T-helper 2 cell (primary cell): ENCODE data around the gene EML4.
A peak's percentile ranks its signal among the peaks of the same experiment; 100 is the strongest.
"Not testable (repeated sequence)": the region's sequence is repeated elsewhere in the genome, so short reads cannot be mapped to it uniquely, and the experiment has no call there.

Experiments used
- DNase-seq, 5 experiments: peaks; one replicate each; pipeline versions ENCODE4 v3.0.0 to v3.0.0-alpha.2; 2012 to 2022

Gene EML4

GRCh38 chr2:42268528-42269151, 99.5 kb downstream of the EML4 start:
- no peak for DNase-seq

DNA sequence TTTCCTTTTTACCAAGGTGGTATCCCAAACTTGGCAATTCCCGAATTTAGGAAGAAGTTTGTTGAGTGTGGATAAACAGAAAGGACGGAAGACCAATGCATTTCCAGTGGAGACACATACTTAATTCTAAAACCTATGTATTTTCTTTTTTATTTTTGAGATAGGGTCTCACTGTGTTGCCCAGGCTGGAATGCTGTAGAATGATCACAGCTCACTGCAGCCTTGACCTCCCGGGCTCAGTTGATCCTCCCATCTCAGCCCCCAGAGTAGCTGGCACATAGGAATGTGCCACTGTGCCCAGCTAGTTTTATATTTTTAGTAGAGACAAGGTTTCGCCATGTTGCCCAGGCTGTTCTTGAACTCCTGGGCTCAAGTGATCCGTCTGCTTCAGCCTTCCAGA, 101.6 kb downstream of the EML4 start:
- no peak for DNase-seq

DNA sequence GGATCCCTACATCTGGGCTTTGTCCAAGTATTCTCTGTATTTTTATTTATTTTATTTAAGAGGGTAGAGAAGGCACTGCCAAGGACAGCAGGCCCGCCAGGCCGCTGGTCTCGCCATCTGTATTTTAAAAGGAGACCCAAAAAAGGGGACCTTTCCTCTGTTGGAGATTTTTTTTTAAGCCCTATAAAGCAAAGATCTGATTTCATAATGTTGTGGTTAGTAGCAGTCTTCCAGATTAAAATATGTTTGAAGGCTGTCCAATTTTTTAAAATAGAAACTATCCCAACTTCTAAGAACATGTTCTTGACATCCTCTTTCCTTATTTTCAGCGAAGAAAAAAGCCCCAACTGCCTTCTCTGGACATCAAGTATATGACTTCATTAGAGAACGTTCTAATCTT, 102.1 kb downstream of the EML4 start:
- not testable (repeated sequence) for DNase-seq

DNA sequence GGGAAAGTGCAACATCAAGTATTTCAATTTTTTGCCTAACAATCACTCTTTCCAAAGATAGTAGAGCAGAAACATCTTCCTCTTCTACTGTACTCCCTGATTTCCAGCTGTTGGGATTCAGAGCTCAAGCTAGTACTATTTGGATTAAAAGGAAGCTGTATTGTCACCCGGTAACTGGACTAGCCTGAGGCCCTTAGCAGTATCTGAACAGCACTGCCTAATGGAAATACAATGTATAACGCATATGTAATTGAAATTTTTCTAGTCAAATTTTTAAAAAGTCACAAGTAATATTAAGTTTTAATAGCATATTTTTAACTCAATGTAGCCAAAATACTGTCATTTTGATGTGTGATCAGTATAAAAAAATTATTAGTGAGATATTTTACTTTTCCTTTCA, 105.7 kb downstream of the EML4 start:
- no peak for DNase-seq

DNA sequence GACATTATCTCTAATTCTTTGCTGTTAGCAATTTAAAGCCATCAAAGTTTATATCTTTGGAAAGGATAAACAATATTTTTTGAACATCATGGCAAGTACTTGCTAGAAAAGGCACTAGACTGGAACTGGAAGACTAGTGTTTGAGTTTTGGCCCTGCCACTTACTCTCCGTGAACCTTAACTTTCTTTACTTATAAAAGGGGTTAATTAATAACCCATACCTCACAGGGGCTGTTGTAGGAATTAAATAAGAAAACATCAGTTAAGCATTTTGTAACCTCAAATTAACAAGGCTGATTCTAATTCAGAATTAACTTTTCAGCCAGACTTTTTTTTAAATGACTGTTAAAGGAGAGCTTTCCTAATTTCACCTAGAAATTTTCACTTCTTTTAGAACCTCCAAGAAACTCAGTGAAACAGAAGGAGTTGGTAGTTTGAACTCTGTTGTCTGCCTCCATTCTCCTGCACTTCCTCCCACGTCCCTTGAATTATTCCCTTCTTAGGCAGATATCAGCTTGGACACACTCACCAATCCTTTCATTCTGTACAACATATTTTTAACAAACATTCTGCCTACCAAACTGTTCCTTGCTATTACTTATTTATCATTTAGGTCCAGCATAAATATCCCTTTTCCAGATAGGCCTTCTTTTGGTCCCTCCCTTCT, 112.4 kb downstream of the EML4 start:
- no peak for DNase-seq

DNA sequence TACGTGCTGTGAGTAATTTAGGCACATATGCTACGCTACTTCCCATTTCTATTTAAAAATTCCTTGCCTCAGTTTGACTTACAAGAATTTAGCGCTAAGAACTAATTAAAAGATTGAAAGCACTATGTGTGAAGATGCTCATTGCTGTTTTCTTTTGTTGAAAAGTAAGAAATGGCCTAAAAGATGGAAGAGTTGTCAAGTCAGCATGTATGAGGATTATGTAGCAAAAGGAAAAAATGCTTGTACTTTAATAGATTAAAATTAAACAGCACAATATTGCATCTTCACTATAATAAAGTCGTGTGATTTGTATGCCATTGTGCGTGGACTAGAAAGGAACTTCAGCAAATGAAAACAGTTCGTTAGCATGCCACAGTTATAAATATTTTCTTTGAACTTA, 114.9 kb downstream of the EML4 start:
- no peak for DNase-seq

DNA sequence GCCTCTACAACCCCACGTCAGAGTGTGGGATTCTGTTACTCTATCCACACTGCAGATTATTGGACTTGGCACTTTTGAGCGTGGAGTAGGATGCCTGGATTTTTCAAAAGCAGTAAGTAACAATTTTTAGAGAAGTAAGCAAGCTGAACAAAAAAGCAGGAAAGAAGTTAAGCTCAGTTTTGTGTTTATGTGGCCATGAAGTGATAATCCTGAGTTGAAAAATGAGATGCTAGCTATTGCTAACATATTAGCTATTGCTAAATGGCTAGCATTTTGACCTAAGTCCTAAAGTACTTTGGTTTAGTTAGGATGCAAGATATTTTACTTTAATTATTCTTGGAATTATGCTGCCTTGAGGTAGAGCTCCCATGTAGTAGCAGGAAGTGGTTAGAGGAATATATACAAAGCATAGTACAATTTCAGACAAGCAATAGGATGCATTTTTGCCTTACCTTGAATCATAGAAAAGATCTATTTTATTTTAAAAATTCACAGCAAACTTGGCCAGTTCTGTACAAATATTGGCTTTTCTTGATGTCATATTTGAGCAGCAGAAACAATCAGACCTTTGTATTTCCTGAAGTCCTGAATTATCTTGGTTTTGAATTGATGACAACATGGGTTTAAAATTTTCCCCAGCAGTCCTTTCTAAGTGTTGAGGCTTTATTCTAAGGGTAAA, 117.3 kb downstream of the EML4 start:
- DNase-seq, result no peak

- DNase-seq, result peak in 1 of 5 experiments; percentile 63
Observed at GRCh38 chr2:42288811-42289210, 119.7 kb downstream of the EML4 start.

DNA sequence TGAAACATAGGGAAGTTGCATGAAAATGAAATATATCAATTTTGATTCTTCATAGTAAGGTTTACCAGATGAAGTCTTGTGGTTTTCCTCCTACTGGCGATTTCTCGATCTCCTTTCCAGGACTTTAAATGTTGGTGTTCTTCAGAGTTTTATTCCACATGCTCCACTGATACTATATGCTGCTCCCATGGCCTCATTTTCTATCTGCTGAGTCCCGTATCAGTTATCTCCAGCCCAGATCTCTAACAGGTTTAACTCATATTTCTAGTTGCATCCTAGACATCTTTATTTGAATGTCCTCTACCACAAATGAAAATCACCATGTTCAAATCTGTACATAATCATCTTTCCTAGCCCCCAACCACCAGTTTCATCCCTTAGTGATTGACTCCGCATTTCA, 120.1 kb downstream of the EML4 start:
- peak in 1 of 5 experiments; percentile 41 for DNase-seq

GRCh38 chr2:42290005-42290404, 120.9 kb downstream of the EML4 start:
- no peak for DNase-seq

DNA sequence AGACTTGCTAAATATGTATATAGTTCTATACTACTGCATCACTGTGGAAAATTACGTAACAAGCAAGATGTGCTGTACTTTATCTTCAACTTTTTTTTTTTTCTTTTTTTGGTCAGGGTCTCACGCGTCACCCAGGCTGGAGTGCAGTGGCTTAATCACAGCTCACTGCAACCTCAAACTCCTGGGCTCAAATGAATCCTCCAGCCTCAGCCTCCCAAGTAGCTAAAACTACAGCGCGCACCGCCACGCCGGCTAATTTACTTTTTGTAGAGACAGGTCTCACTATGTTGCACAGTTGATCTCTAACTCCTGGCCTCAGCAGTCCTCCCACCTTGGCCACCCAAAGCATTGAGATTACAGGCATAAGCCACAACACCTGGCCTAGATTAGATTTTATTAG, 123.9 kb downstream of the EML4 start:
- peak in 1 of 5 experiments; percentile 72 for DNase-seq

- no peak for DNase-seq
Observed at GRCh38 chr2:42296226-42296625, 127.1 kb downstream of the EML4 start.

- DNase-seq, result peak in 2 of 5 experiments; percentile 44 to 74
Observed at GRCh38 chr2:42297322-42297936, 128.3 kb downstream of the EML4 start.

DNA sequence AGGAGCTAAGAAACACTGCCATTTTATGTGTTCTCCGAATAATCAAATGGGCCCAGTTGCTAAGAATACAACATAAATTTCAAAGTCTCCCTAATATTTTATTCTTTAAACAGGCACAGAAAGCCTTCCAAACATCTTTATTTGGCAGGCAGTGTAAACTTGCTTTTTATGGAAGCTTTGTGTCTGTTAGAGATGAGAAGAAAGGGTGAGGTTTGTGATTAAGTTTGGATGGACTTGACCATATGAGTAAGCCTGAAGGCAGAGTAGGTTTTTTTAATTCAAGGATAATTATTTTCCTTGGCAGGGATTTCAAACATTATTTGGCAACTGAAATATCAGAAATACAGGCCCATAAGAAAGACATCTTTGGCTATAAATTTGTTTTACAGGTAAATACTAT, 129.0 kb downstream of the EML4 start:
- no peak for DNase-seq

- peak in 1 of 5 experiments; percentile 44 for DNase-seq
Observed at GRCh38 chr2:42298996-42299754, 130.0 kb downstream of the EML4 start.

DNA sequence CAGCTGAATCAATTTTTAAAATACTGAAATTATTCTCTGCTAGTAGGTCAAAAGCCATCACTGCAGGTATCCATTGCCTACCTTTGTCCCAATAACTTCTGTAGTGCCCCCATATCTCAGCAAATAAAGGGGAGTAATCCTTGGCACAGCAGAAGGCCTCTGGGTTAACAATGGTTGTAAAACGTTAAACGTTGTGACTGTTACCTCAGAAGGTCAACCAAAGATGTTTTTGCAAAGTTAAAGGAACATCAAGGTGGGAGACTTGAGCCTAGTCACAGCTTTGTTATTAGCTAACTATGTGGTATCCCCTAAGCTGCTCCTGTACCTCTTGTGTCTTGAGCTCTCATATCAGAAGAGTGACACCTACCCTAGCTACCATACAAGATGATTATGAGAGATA, 131.4 kb downstream of the EML4 start:
- peak in 1 of 5 experiments; percentile 18 for DNase-seq

- no peak for DNase-seq
Observed at GRCh38 chr2:42303252-42303651, 134.1 kb downstream of the EML4 start.

- DNase-seq, result no peak
Observed at GRCh38 chr2:42304059-42304713, 135.0 kb downstream of the EML4 start.

DNA sequence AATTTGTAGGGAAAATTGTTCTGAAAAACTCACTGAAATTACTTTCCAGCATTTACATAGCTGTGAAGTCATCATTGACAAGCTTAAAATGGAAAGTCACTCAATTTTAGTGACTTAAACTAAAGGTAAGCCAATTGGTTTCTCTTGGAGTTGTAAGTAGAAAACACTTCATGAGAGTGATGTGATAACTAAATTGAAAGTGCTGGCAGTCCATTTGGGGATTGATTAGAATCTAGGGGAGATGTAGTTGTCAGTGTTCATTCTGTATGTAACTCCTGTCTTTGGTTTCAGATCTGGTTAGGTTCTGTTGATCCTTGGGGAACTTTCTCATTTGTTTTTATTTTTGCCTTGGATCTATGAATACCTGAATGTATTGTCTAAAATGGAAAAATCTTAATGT, 138.0 kb downstream of the EML4 start:
- no peak for DNase-seq

DNA sequence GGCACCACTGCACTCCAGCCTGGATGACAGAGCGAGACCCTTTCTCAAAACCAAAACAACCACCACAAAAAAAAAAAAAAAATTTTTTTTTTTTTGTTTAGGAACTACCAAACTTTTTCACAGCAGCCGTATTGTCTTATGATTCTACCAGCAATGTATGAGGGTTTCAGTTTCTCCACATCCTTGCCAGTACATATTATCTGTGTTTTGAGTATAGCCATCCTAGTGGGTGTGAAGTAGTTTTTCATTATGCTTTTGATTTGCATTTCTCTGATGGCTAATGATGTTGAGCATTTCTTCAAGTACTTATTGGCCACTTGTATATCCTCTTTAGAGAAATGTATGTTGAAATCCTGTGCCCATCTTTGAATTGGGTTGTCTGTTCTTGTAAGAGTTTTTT, 140.2 kb downstream of the EML4 start:
- no peak for DNase-seq

GRCh38 chr2:42310007-42310515, 140.9 kb downstream of the EML4 start:
- no peak for DNase-seq

- no peak for DNase-seq
Observed at GRCh38 chr2:42312106-42312505, 143.0 kb downstream of the EML4 start.
